ENCODE data around the gene NR1H4.

DNA sequence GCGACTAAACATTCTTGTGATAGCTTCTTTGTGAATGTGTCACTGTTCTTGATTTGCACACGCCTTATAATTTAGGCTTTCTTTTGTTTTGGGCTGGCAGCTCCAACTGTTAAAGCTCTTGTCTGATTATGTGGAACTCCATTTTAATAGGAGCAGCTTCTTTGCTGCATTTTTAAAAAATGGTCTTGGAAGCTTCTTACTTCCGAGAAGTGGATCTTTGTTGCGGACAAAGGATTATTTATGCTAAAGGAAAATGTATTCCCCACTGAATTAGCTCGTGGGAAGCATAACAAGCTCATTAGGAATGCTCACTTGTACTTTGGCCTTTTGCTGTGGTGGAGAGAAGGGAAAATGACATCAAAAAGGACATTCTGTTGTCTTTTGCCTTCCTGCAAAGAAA is 119.8 kb downstream of the NR1H4 start:
- TF ChIP-seq, protein P1, sequence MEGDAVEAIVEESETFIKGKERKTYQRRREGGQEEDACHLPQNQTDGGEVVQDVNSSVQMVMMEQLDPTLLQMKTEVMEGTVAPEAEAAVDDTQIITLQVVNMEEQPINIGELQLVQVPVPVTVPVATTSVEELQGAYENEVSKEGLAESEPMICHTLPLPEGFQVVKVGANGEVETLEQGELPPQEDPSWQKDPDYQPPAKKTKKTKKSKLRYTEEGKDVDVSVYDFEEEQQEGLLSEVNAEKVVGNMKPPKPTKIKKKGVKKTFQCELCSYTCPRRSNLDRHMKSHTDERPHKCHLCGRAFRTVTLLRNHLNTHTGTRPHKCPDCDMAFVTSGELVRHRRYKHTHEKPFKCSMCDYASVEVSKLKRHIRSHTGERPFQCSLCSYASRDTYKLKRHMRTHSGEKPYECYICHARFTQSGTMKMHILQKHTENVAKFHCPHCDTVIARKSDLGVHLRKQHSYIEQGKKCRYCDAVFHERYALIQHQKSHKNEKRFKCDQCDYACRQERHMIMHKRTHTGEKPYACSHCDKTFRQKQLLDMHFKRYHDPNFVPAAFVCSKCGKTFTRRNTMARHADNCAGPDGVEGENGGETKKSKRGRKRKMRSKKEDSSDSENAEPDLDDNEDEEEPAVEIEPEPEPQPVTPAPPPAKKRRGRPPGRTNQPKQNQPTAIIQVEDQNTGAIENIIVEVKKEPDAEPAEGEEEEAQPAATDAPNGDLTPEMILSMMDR (IDR thresholded peaks at IDR 0.05; ENCODE audit: low read length) = no peak
- no peak for TF ChIP-seq EZH2 (IDR thresholded peaks at IDR 0.05; ENCODE audit: borderline replicate concordance, low read length)
